HG03280 (cell line): ENCODE data around the gene FSD1.
A peak's percentile ranks its signal among the peaks of the same experiment; 100 is the strongest.
"Not testable (repeated sequence)": the region's sequence is repeated elsewhere in the genome, so short reads cannot be mapped to it uniquely, and the experiment has no call there.

Source experiments
- ATAC-seq: cut with Tn5 transposase; IDR thresholded peaks from one replicate; pipeline ENCODE4 v1.9.1; 2021; ENCODE audit warnings: mild to moderate bottlenecking, moderate library complexity; ENCODE audit not compliant: unreplicated experiment

FSD1 gene

DNA sequence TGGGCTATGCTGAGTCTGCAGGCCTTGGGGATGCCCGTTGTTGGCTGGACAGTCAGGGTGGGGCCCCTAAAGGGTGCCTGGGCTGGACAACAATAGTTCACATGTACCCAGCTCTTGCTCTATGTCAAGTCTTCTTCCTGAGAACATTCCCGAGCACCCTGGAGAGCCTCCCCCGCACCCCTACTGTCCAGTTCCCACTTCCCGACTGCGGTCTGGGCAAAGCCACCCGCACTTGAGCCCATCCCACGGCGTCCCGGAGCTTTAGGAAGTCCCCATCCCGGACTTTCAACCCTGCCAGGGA lies 37.9 kb downstream of the FSD1 start:
- no peak for ATAC-seq

DNA sequence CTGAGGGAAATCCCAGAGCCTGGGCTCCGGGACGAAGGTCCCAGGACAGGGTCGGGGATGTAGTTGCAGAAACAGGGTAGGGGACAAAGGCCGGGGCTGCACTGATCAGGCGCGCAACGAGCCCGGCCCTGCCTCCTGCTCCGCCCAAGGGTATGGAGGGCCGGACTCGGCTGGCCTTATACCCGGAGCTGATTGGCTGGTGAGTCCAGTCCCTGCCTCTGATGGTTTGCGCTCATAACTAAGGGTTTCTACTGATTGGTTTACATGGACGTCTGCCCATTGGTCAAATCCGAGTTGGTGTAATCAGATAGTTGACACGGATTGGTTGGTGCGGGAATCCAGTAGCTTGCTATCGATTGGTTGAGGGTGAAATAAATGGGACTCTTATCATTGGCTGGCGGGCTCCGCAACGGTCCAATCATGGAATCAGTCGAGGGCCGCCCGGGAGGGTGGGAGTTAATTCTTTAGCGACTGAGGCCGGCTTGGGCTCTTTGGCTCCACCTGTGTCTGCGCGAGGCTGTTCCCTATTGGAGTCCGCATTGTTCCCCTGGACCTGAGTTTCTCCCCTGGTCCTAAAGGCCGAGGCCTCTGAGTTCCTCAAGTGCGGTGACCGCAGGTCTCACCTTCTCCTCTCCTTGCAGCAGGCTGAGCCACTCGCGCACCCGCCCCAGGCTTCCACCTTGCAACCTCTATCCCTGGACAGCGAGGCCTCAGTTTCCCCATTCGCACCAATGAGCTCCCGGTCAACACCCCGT lies 38.4 kb downstream of the FSD1 start:
- peak; percentile 81 for ATAC-seq

DNA sequence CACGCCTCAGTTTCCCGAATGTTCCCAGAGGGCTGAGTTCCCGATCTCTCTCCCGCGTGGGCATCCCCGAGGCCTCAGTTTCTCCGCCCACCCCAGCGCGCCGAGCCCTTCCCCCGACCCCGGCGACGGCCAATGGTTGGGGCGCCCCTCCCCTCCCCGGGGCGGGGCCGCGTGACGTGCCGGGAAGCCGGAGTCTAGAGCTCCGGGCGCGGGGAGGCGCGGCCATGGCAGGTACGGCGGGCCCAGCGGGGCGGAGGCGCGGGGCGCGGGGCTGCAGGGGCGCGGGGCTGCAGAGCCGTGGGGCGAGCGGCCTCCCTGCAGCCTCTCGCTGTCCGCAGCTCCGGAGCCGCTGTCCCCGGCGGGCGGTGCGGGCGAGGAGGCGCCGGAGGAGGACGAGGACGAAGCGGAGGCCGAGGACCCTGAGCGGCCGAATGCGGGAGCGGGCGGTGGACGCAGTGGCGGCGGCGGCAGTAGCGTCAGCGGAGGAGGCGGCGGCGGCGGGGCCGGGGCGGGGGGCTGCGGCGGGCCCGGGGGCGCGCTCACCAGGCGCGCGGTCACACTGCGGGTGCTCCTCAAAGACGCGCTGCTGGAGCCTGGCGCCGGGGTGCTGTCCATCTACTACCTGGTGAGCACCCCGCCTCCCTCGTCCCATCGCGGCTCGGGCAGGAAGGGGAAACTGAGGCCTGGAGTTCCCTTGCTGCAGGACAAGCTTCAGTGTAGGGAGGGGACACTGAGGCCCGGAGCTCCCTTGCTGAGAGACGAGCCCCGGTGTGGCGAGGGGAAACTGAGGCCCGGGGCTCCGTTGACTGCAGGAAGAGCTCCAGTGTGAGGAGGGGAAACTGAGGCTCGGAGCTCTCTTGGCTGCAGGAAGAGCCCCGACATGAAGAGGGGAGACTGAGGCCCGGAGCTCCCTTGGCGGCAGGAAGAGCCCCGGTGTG lies 39.2 kb downstream of the FSD1 start, which contains the start of gene MPND:
TSS of gene MPND (plus strand) at position 193 of the 938 bp plus-strand sequence. CDS start at position 225, 32 bp downstream.
- ATAC-seq = peak; percentile 60

DNA sequence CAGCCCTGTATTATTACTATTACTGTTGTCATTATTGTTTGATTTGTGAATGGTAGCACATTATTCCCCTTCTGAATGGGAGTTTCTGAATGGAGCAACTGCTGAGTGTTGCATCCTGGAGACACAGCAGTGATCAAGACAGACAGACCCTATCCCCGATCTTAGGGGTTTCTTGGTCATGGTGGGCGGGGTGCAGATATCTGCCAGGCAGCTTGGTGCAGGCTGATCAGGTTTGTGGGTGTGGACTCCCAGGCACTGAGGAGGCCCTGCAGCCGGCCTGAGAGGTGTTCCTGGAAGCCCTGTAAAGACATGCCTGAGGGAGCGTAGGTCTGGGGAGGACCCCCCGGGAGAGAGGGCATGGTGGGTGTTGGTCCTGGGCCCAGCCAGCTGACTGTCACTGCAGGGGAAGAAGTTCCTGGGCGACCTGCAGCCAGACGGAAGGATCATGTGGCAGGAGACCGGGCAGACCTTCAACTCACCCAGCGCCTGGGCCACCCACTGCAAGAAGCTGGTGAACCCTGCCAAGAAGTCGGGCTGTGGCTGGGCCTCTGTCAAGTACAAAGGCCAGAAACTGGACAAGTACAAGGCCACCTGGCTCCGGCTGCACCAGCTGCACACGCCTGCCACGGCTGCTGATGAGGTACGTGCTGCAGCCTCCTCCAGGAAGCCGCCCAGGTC lies 41.1 kb downstream of the FSD1 start:
- ATAC-seq = no peak

DNA sequence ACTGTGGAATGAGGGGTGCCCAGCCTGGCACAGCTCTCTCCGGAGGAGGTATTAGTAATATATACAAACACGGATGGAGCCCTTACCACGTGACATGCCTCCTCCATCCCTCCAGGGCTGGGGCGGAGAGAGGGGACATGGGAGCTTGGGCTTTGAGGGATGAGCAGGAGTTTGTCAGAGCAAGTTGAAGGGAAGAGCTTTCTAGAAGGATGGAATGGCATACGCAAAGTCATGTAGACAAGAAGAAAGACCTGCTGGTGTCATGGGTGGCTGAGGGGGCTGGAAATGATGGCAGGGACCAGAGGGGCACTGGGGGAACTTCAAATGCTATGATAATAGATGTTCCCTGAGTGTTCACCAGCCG lies 41.6 kb downstream of the FSD1 start:
- no peak for ATAC-seq

DNA sequence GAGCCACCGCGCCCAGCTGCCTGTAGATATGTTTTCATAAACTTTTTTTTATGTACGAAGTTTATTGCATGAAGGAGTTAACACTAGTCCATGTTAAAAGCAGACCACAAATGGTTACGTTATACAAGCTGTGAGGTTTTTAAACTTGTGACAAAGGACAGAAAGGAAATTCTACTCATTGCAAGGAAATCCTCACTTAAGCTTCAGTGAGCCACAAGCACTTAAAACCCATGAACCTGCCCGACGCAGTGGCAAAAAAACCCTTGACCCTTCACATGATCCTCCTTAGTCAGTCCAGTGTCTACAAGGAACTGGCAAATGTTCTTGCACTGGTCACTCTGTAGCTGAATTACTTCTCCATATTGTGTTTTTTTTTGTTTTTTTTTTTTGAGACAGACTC lies 43.1 kb downstream of the FSD1 start:
- no peak for ATAC-seq

DNA sequence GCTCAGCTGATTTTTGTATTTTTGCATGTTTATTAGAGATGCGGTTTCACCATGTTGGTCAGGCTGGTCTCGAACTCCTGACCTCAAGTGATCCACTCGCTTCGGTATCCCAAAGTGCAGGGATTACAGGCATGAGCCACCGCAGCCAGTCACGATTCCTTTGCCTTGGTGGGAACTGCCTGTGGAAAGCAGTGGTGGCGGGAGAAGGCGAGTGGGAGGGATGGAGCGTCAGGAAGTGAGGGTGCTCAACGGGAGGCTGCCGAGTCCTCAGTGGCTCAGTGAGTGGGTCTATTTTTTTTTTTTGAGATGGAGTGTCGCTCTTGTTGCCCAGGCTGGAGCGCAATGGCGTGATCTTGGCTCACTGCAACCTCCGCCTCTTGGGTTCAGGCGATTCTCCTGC lies 44.8 kb downstream of the FSD1 start:
- ATAC-seq = not testable (repeated sequence)

DNA sequence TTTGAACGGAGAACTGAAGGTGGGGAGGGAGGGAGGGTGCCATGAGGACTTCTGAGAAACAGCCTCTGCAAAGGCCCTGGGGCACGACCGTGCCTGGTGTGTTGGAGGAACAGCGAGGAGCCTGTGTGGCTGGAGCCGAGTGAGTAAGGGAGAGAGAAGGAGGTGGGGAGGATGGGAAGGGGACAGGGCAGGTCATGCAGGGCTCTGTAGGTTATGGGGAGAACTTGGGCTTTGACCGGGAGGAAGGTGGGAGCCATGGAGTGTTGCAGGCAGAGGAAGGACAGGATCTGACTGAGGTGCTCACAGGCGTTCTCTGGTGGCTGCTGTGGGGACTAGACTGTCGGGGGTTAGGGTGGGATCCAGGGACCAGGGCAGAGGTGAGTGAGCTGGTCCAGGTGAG lies 45.7 kb downstream of the FSD1 start:
- ATAC-seq = no peak

DNA sequence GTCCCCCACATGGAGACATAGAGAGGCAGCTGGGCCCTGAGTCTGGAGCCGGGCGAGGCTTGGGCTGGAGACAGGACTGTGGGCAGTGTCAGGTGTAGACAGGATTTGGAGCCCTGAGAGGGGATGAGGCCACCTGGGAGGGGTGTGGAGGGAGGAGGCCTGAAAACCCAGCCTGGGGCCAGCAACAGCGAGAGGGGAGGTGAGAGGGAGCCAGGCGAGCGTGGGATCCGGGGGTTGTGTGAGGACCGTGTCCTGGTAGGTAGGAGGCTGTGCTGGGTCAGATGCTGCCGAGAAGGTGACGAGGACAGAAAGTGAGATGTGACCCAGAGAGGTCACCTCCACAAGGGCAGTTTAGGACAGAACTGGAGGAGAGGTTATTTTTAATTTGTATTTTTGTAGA lies 46.3 kb downstream of the FSD1 start:
- no peak for ATAC-seq

DNA sequence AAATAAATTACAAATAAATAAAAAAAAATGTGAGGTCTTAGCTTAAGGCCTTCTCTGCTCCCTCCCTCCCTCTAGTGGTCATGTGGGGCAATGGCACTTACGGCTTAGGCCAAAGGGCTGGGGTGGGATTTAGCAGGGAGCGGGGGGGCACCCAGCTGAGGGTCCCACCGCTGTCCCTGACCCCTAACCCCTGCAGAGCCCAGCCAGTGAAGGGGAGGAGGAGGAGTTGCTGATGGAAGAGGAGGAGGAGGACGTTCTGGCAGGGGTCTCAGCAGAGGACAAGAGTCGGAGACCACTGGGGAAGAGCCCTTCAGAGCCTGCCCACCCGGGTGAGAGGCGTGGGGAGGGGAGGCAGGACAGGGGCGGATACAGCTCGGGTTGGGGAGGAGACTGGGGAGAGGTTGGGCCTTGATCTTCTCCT lies 48.3 kb downstream of the FSD1 start:
- ATAC-seq = no peak

DNA sequence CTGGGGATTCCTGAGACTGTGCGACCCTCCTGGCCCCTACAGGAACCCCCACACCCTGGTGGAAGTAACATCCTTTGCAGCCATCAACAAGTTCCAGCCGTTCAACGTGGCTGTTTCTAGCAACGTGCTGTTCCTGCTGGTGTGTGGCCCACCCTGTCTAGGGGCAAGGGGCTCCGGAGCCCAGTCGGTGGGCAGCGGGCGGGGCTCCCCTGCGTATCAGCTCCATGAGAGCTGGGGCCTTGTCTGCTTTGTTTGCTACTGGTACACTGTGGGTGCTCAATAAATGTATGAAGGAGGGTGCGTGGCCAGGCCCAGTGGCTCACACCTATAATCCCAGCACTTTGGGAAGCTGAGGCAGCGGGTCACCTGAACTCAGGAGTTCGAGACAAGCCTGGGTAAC lies 49.9 kb downstream of the FSD1 start:
- ATAC-seq = no peak

DNA sequence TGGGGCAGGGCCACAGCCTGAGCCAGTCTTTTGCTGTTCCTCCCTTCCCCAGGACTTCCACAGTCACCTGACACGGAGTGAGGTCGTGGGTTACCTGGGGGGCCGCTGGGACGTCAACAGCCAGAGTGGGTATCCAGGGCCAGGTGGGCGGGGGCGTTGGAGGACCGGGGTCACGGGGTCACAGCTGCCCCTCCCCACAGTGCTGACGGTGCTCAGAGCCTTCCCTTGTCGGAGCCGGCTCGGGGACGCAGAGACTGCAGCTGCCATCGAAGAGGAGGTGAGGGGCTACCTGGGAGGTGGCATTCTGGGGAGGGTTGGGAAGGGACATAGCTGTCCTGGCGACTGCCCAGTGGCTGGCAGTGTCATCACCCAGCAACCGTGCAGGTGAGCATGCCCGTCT lies 50.5 kb downstream of the FSD1 start:
- no peak for ATAC-seq

DNA sequence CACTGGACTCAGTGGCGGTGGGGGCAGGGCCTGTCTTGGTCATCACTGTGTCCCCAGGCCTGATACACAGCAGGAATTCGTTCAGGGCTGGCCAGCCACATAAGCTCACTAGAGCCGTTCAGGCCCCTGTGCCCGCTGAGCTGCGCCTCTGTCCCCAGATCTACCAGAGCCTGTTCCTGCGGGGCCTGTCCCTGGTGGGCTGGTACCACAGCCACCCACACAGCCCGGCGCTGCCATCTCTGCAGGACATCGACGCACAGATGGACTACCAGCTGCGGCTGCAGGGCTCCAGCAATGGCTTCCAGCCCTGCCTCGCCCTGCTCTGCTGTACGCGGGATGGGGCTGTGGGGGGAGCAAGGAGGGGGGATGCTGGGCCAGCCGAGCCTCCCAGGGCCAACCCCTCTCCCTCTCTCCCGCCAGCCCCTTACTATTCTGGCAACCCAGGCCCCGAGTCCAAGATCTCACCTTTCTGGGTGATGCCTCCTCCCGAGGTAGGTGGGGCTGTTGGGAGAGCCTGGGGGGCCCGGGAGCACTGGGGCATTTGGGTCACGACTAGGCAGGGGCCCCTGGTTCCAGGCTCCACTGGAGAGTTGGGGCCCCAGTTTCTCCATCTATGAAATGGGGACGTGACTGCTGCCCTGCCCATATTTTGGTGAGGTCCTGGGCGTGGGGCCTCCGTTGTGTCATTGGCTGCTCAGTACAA lies 52.8 kb downstream of the FSD1 start:
- no peak for ATAC-seq

DNA sequence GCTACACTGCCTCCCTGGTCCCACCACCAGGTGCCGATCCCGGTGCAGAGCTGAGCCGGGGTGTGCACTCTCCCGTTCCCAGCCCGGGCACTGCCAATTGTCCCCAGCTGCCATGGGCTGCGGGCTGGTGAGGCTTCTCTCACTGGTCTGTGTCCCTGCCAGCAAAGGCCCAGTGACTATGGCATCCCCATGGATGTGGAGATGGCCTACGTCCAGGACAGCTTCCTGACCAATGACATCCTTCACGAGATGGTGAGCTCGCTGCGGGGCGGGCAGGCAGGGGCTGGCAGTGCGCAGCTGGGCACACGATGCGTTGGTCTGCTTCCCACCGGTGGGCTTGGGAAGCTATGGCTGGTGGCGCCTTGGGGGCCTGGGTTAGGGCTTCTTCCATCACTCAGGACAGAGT lies 53.5 kb downstream of the FSD1 start:
- ATAC-seq = no peak

DNA sequence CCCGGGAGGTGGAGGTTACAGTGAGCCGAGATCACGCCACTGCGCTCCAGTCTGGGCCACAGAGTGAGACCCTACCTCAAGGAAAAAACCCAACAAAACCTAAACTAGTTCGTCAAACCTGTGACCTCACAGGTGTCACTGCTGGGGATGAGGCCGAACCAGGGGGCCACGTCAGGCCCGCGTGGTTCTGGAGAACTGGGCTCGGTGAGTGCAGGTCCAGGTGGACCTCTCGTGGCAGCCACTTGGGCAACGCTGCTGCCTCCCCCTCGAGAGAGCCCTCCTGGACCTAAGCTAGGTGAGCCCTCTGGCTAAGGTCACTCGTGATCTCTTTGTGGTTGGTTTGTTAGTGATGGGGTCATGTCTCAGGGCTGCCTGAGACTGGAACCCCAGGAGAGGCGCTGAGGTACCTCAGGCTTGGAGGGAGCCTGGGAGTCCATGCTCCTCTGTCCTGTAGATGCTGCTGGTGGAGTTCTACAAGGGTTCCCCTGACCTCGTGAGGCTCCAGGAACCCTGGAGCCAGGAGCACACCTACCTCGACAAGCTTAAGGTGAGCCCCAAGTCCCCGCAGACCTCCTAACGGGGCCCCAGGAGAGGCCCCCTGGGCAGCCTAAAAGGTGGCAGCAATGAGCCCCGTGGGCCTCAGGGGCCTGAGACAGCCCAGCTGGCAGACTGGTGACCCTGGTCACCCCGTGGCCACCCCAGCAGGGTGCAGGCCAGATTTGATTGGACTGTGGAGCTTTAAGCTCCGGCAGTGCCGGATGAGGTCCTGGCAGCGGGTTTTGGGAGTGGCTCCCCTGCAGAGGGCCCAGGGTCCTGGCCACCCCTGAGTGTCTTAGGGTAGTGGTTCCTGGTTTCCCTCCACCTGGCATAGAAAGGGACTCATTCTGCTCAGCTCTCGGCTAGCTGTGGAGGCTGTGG lies 54.6 kb downstream of the FSD1 start:
- ATAC-seq = no peak

DNA sequence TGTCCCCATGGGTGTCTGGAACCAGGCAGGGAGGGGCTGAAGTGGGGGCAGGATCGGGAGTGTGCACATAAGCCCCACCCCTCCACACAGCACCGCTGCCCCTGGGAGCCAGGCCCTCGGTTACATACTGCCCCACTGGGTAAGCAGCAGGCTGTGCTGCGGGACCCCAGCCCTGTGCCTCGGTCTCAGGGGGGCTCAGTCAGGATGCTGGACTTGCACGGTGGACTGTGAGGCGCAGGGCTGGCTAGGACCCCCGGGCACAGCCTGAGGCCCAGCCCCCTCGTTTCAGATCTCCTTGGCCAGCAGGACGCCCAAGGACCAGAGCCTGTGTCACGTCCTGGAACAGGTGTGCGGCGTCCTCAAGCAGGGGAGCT lies 55.2 kb downstream of the FSD1 start:
- no peak for ATAC-seq

DNA sequence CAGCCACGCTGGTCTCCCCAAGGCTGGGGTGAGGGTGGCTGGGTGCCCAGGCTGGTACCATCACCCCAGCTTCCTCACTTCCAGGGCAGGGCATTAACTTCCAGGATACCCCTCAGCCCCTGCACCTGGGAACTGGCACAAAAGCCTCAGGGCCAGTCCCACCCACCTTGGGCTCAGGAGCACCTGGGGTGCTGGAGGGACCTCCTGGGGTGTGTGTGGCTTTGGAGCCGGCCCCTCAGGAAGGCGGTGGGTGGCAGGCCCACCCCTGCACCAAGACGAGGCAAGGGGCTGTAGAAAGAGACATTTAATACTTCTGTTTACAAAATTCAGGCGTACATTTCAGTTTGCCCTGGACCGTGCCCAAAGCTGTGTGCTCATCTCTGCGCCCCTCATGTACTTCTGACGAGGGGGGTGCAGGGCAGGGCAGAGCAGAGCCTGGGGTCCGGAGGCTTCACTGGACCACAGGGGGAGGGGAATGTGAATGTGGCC lies 55.7 kb downstream of the FSD1 start:
- no peak for ATAC-seq

DNA sequence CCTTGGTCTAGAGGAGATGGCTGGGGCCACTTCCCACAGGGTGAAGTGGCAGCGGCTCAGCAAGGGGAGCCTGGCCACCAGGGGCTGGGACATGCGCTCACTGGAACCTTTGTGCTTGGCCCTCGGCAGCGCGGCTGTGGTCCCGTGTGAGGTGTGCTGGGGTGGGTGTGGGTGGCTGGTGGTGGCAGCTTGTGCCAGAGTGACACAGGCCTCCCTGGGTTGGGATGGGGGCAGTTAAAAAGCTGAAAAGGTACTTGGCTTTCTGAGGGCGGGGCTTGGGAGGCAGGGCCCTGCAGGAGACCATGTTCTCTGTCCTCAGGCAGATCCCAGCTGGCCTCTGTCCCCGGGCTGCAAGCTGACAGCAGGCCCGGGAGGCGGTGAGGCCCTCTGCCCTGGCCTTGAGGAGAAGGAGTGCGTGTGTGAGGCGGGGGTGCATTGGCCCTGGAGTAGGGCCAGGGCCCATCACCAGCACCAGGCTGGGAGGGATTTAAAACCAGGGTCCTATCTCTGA lies 56.3 kb downstream of the FSD1 start:
- ATAC-seq = no peak

DNA sequence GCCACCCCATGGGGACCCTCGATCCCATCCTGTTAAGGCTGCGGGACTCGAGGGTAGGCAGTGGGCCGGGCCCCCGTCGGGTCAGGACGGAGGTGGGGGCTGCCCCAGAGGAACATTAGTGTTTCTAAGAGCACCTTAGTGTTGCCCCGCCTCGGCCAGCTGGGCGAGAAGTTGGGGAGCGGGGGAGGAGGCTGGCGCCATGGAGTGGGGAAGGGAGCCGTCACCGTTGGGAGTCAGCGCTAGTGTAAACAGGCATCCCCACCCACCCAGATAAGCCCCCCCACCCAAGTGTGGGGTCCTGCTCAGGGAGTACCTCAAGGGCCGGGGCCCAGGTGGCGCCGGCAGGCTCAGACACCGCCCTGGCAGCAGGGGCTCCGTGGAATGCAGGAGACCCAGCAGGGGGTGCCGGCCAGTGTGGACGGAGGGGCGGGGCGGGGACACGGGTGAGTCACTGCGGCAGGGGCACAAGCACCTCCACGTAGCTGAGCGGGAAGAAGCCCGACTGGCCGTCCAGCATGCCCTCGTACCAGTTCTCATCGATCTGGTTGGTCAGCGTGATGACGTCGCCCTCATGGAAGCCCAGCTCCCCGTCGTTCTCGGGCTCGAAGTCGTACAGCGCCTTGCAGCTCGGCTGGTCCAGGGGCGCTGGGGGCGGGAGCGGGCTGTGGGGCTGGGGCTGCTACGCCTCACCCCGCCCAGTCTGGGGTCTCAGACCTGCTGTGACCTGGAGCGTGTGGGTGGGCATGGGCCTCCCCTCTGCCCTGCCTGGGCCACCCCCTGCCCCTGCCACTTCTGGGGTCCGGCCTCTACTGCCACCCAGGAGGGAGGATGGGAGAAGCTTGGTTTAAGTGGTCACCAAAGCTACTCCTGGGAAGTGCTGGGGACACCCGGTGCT lies 57.0 kb downstream of the FSD1 start:
- no peak for ATAC-seq
